ENCODE data around the gene KRTAP5-7.

DNA sequence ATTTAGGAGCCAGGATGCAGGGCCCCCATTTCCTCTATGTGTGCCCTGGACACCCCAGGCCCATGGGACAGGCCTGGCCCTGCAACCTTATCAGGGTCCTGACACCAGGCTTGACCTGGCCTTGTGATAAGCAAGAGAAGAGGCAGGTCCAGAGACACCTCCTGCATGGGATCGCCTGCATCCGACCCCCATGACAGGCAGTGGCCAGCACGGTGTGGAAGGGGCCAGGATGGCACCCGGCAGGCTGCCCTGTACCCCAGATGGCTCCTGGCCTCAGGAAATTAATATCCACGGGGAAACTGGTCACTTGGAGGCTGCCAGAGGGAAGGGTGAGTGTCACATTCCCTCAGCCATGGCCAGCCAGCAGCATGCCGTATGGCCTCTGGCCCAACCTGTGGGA is 27.9 kb downstream of the KRTAP5-7 start:
- TF ChIP-seq, protein P1, sequence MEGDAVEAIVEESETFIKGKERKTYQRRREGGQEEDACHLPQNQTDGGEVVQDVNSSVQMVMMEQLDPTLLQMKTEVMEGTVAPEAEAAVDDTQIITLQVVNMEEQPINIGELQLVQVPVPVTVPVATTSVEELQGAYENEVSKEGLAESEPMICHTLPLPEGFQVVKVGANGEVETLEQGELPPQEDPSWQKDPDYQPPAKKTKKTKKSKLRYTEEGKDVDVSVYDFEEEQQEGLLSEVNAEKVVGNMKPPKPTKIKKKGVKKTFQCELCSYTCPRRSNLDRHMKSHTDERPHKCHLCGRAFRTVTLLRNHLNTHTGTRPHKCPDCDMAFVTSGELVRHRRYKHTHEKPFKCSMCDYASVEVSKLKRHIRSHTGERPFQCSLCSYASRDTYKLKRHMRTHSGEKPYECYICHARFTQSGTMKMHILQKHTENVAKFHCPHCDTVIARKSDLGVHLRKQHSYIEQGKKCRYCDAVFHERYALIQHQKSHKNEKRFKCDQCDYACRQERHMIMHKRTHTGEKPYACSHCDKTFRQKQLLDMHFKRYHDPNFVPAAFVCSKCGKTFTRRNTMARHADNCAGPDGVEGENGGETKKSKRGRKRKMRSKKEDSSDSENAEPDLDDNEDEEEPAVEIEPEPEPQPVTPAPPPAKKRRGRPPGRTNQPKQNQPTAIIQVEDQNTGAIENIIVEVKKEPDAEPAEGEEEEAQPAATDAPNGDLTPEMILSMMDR (IDR thresholded peaks at IDR 0.05; ENCODE audit: extremely low read depth in 1 of 2, insufficient read depth in 1 of 2, low read depth in 1 of 2, low read length in 2 of 2), result no peak
- TF ChIP-seq POLR2A (IDR thresholded peaks at IDR 0.05; ENCODE audit: low read depth, low read length) (no peak), EZH2 (IDR thresholded peaks at IDR 0.05; ENCODE audit: borderline replicate concordance, low read depth, low read length, severe bottlenecking) (no peak), POLR2AphosphoS5 (IDR thresholded peaks at IDR 0.05; ENCODE audit: insufficient read depth, low read depth, low read length) (no peak), GATA2 (IDR thresholded peaks at IDR 0.05; ENCODE audit: insufficient read depth, insufficient read length, low read depth, low read length) (no peak), MAX (IDR thresholded peaks at IDR 0.05; ENCODE audit: insufficient read depth, insufficient read length) (no peak), JUN (IDR thresholded peaks at IDR 0.05; ENCODE audit: borderline replicate concordance, insufficient read depth, insufficient read length, low read depth) (no peak), MYC (IDR thresholded peaks at IDR 0.05; ENCODE audit: low read depth, low read length) (no peak)

All from endothelial cell of umbilical vein (primary cell).